PFSK-1 (cell line): Measurements from ENCODE around the gene TMEM158. TPM values are rescaled to one million over a fixed set of nuclear protein-coding genes. Genes with fewer than 3 reads are reported as not detected.

ENCODE experiments used
- FOXP2 ChIP-seq: optimal IDR thresholded peaks from 2 replicates; pipeline ENCODE3; 2011; ENCODE audit warnings: borderline replicate concordance, control low read depth, inconsistent platforms; ENCODE audit not compliant: insufficient read depth; ENCODE audit errors: extremely low read length, extremely low read depth
- POLR2AphosphoS5 ChIP-seq: IDR thresholded peaks from 2 replicates; pipeline ENCODE4 v1.6.1; 2012; ENCODE audit warnings: low read depth, mild to moderate bottlenecking, control low read depth, low read length, moderate library complexity
- REST ChIP-seq, 2 experiments: IDR thresholded peaks; 2 replicates each; pipeline versions ENCODE4 v1.6.1 to v1.8.0; 2011 to 2012; ENCODE audit warnings: low read depth in 2 of 2, low read length in 2 of 2, control low read depth in 1 of 2, inconsistent platforms in 1 of 2, mild to moderate bottlenecking in 1 of 2, moderate library complexity in 1 of 2; ENCODE audit not compliant: insufficient read depth in 1 of 2
- SIN3A ChIP-seq: IDR thresholded peaks from 2 replicates; pipeline ENCODE4 v1.6.1; 2012; ENCODE audit warnings: mild to moderate bottlenecking, low read length, moderate library complexity, borderline replicate concordance; ENCODE audit not compliant: insufficient read depth
- TAF1 ChIP-seq: IDR thresholded peaks from 2 replicates; pipeline ENCODE4 v1.6.1; 2012; ENCODE audit warnings: low read length, control low read depth, borderline replicate concordance; ENCODE audit not compliant: insufficient read depth
- polyA plus RNA-seq: library from polyadenylated mRNA; unstranded; fragments of >200 nt; gene quantifications from one replicate; pipeline ENCODE4 v1.2.1, GENCODE V29; 2012; ENCODE audit warnings: low read depth, missing spikeins; ENCODE audit not compliant: insufficient read length

The TMEM158 gene
- polyA plus RNA-seq = 31.1 TPM

- no peak for TF ChIP-seq REST (IDR thresholded peaks at IDR 0.05; ENCODE audit: insufficient read depth in 1 of 2, low read depth in 2 of 2, low read length in 2 of 2)
- TF ChIP-seq FOXP2 = no peak
- no peak for TF ChIP-seq TAF1
- no peak for TF ChIP-seq SIN3A
- TF ChIP-seq POLR2AphosphoS5 = no peak
Measured at GRCh38 chr3:45226206-45226915, at the start of gene TMEM158. Gene TMEM158, minus strand, starts transcription at chr3:45226287. Its CDS starts 260 bp downstream, at chr3:45226027.

- TF ChIP-seq POLR2AphosphoS5 (no peak), REST (IDR thresholded peaks at IDR 0.05; ENCODE audit: insufficient read depth in 1 of 2, low read depth in 2 of 2, low read length in 2 of 2) (no peak), TAF1 (no peak), SIN3A (no peak), FOXP2 (no peak)
Measured at GRCh38 chr3:45275006-45275704, 49.1 kb upstream of the TMEM158 start.

- TF ChIP-seq FOXP2 (no peak), POLR2AphosphoS5 (no peak), SIN3A (no peak), REST (IDR thresholded peaks at IDR 0.05; ENCODE audit: insufficient read depth in 1 of 2, low read depth in 2 of 2, low read length in 2 of 2) (no peak), TAF1 (no peak)
Measured at GRCh38 chr3:45273681-45274515, 47.8 kb upstream of the TMEM158 start.

GRCh38 chr3:45272828-45273470 lies 46.9 kb upstream of the TMEM158 start:
- TF ChIP-seq FOXP2 (no peak), REST (IDR thresholded peaks at IDR 0.05; ENCODE audit: insufficient read depth in 1 of 2, low read depth in 2 of 2, low read length in 2 of 2) (no peak), TAF1 (no peak), POLR2AphosphoS5 (no peak), SIN3A (no peak)
